Duodenal mucosa (tissue), 2 donors: Measurements from ENCODE around the gene CERT1.

Source experiments
- H3K27ac ChIP-seq: one replicate; pipeline ENCODE4 v1.7.0; 2013; ENCODE audit warnings: low read depth, low read length
- H3K27me3 ChIP-seq, 2 donors: one replicate each; pipeline ENCODE4 v1.7.0; 2013; ENCODE audit warnings: low read length in 2 of 2, control low read depth in 1 of 2; ENCODE audit not compliant: insufficient read depth in 2 of 2, control insufficient read depth in 1 of 2
- H3K36me3 ChIP-seq, 2 donors: one replicate each; pipeline ENCODE4 v1.7.0; 2013; ENCODE audit warnings: low read length in 2 of 2, control low read depth in 1 of 2; ENCODE audit not compliant: insufficient read depth in 2 of 2, control insufficient read depth in 1 of 2
- H3K4me1 ChIP-seq, 2 donors: one replicate each; pipeline ENCODE4 v1.7.0; 2013; ENCODE audit warnings: low read length in 2 of 2, control low read depth in 1 of 2; ENCODE audit not compliant: insufficient read depth in 2 of 2, control insufficient read depth in 1 of 2
- H3K4me3 ChIP-seq, 2 donors: one replicate each; pipeline ENCODE4 v1.7.0; 2013; ENCODE audit warnings: low read length in 2 of 2, low read depth in 1 of 2
- H3K9ac ChIP-seq, 2 donors: one replicate each; pipeline ENCODE4 v1.7.0; 2013; ENCODE audit warnings: low read length in 2 of 2, low read depth in 1 of 2
- H3K9me3 ChIP-seq, 2 donors: one replicate each; pipeline ENCODE4 v1.7.0; 2013; ENCODE audit warnings: low read length in 2 of 2, control low read depth in 1 of 2; ENCODE audit not compliant: control insufficient read depth in 1 of 2

The CERT1 gene

GRCh38 chr5:75387806-75388205 lies 123.6 kb downstream of the CERT1 start:
- Histone ChIP-seq H3K36me3 (peaks cover 8 to 38% of the 10 kb centered on the region in 2 donors), H3K27ac (no peak overlapping the region), H3K9me3 (no peaks in the 10 kb centered on the region), H3K27me3 (no peaks in the 10 kb centered on the region), H3K4me1 (no peaks in the 10 kb centered on the region), H3K9ac (no peak overlapping the region), H3K4me3 (no peak overlapping the region)

GRCh38 chr5:75384218-75384617 lies 127.2 kb downstream of the CERT1 start:
- no peak overlapping the region for H3K27ac ChIP-seq
- H3K4me3 ChIP-seq = no peak overlapping the region
- no peaks in the 10 kb centered on the region for H3K27me3 ChIP-seq
- peaks cover 15 to 59% of the 10 kb centered on the region in 2 donors for H3K36me3 ChIP-seq
- no peaks in the 10 kb centered on the region for H3K9me3 ChIP-seq
- no peaks in the 10 kb centered on the region for H3K4me1 ChIP-seq
- no peak overlapping the region for H3K9ac ChIP-seq

- H3K27ac ChIP-seq = no peak overlapping the region
- no peaks in the 10 kb centered on the region for H3K27me3 ChIP-seq
- H3K36me3 ChIP-seq = peaks cover 19 to 51% of the 10 kb centered on the region in 2 donors
- H3K4me3 ChIP-seq = no peak overlapping the region
- no peak overlapping the region for H3K9ac ChIP-seq
- H3K4me1 ChIP-seq = no peaks in the 10 kb centered on the region
- H3K9me3 ChIP-seq = no peaks in the 10 kb centered on the region
Measured at GRCh38 chr5:75381456-75381855, 130.0 kb downstream of the CERT1 start.

- no peak overlapping the region for H3K27ac ChIP-seq
- no peaks in the 10 kb centered on the region for H3K9me3 ChIP-seq
- no peak overlapping the region for H3K4me3 ChIP-seq
- H3K27me3 ChIP-seq = no peaks in the 10 kb centered on the region
- no peaks in the 10 kb centered on the region for H3K4me1 ChIP-seq
- H3K9ac ChIP-seq = no peak overlapping the region
- peaks cover 23 to 46% of the 10 kb centered on the region in 2 donors for H3K36me3 ChIP-seq
Measured at GRCh38 chr5:75380099-75380498, 131.3 kb downstream of the CERT1 start.

- H3K9me3 ChIP-seq = no peaks in the 10 kb centered on the region
- no peaks in the 10 kb centered on the region for H3K27me3 ChIP-seq
- H3K9ac ChIP-seq = no peak overlapping the region
- H3K4me1 ChIP-seq = no peaks in the 10 kb centered on the region
- no peak overlapping the region for H3K27ac ChIP-seq
- peaks cover 22 to 24% of the 10 kb centered on the region in 2 donors for H3K36me3 ChIP-seq
- no peak overlapping the region for H3K4me3 ChIP-seq
Measured at GRCh38 chr5:75375414-75375813, 136.0 kb downstream of the CERT1 start.

- no peak overlapping the region for H3K4me3 ChIP-seq
- H3K36me3 ChIP-seq = peaks cover 16 to 18% of the 10 kb centered on the region in 2 donors
- no peak overlapping the region for H3K27ac ChIP-seq
- no peaks in the 10 kb centered on the region for H3K4me1 ChIP-seq
- no peaks in the 10 kb centered on the region for H3K27me3 ChIP-seq
- H3K9ac ChIP-seq = no peak overlapping the region
- no peaks in the 10 kb centered on the region for H3K9me3 ChIP-seq
Measured at GRCh38 chr5:75374394-75374814, 137.0 kb downstream of the CERT1 start.

- Histone ChIP-seq H3K4me3 (no peak overlapping the region), H3K9ac (no peak overlapping the region), H3K27ac (no peak overlapping the region), H3K36me3 (peaks cover 14 to 15% of the 10 kb centered on the region in 2 donors), H3K27me3 (no peaks in the 10 kb centered on the region), H3K9me3 (no peaks in the 10 kb centered on the region), H3K4me1 (no peaks in the 10 kb centered on the region)
Measured at GRCh38 chr5:75373862-75374261, 137.6 kb downstream of the CERT1 start.

GRCh38 chr5:75368391-75368790 lies 143.0 kb downstream of the CERT1 start:
- peaks cover 3 to 5% of the 10 kb centered on the region in 2 donors for H3K4me1 ChIP-seq
- no peaks in the 10 kb centered on the region for H3K36me3 ChIP-seq
- no peak overlapping the region for H3K9ac ChIP-seq
- no peak overlapping the region for H3K27ac ChIP-seq
- H3K27me3 ChIP-seq = no peaks in the 10 kb centered on the region
- no peak overlapping the region for H3K4me3 ChIP-seq
- H3K9me3 ChIP-seq = no peaks in the 10 kb centered on the region

- Histone ChIP-seq H3K9ac (no peak overlapping the region), H3K27me3 (no peaks in the 10 kb centered on the region), H3K4me1 (peaks cover 4 to 5% of the 10 kb centered on the region in 2 donors), H3K9me3 (no peaks in the 10 kb centered on the region), H3K4me3 (no peak overlapping the region), H3K36me3 (peaks cover 0 to 8% of the 10 kb centered on the region in 2 donors), H3K27ac (no peak overlapping the region)
Measured at GRCh38 chr5:75367401-75367800, 144.0 kb downstream of the CERT1 start.

- Histone ChIP-seq H3K4me1 (peaks cover 4 to 5% of the 10 kb centered on the region in 2 donors), H3K36me3 (peaks cover 0 to 12% of the 10 kb centered on the region in 2 donors), H3K9ac (no peak overlapping the region), H3K27me3 (no peaks in the 10 kb centered on the region), H3K4me3 (no peak overlapping the region), H3K27ac (no peak overlapping the region), H3K9me3 (no peaks in the 10 kb centered on the region)
Measured at GRCh38 chr5:75366787-75367186, 144.6 kb downstream of the CERT1 start.

- Histone ChIP-seq H3K27ac (no peak overlapping the region), H3K4me1 (peaks cover 4 to 5% of the 10 kb centered on the region in 2 donors), H3K9ac (no peak overlapping the region), H3K27me3 (no peaks in the 10 kb centered on the region), H3K36me3 (peaks cover 1 to 16% of the 10 kb centered on the region in 2 donors), H3K9me3 (no peaks in the 10 kb centered on the region), H3K4me3 (no peak overlapping the region)
Measured at GRCh38 chr5:75365740-75366139, 145.7 kb downstream of the CERT1 start.
